ENCODE measurements around the gene PATL1.
A peak's percentile ranks its signal among the peaks of the same experiment; 100 is the strongest.

PATL1 gene

DNA sequence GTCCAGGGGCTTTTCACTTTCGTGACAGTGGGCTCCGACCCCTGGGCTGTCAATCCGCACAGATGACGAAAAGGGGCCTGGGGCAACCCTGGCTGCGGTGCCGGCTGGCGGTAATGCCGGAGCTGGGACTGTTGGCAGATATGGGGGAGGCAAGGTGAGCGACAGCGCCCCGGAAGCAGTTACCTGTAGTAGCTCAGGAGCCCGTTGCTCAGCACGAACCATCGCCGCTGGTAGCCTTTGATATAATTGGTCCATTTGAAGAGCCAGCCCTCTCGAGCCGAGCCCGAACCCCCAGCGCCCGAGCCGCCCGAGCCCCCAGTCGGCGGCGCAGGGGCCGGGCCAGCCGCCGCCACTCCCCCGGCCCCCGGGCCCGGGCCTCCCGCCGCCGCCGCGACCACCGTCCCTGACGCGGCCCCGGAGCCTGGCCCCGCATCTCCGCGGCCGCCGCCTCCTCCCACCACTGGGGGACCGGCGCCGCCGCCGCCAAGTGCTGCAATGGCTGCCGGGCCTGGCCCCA, 53.7 kb downstream of the PATL1 start:
- peak; percentile 70 for DNase-seq (ENCODE audit: low spot score)

- DNase-seq (ENCODE audit: low spot score), result no peak
Observed at GRCh38 chr11:59614277-59615119, 54.3 kb downstream of the PATL1 start.

- DNase-seq (ENCODE audit: low spot score), result peak; percentile 82
Observed at GRCh38 chr11:59611570-59612565, 57.0 kb downstream of the PATL1 start.

- DNase-seq (ENCODE audit: low spot score), result no peak
Observed at GRCh38 chr11:59610289-59610688, 58.5 kb downstream of the PATL1 start.

DNA sequence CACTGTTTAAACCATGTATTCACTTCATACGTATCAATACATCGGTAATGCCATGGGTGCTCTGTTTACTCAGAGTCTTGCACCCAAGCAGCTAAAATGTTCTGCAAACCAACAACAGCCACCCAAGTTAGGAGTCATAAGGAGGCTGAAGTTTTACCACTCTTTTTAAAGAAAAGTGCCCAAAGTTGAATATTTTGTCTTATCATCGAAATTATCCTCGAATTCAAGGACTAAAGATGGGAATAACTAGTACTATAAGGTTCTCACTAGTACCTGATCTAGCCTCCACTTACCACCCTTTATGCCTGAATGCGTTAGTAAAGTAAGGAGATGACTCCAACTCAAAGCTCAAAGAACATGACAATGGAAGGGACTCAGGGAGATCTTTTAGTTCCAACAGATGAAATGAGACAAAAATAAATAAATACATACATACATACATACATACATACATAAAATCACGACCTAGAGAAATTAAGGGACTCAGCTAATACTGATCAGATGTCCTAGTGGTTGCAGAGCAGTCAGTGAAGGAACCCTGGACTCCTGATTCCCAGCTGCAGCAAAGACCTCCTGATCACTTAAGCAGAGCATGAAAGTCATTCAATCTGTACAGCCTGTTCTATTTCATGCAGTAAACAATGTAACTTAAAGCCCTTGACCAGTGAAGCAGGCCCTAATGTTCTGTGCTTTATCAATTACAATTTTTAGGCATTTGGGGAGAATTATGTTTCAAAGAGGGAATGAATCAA, 61.0 kb downstream of the PATL1 start:
- DNase-seq (ENCODE audit: low spot score), result no peak

- no peak for DNase-seq (ENCODE audit: low spot score)
Observed at GRCh38 chr11:59602432-59602831, 66.4 kb downstream of the PATL1 start.

DNA sequence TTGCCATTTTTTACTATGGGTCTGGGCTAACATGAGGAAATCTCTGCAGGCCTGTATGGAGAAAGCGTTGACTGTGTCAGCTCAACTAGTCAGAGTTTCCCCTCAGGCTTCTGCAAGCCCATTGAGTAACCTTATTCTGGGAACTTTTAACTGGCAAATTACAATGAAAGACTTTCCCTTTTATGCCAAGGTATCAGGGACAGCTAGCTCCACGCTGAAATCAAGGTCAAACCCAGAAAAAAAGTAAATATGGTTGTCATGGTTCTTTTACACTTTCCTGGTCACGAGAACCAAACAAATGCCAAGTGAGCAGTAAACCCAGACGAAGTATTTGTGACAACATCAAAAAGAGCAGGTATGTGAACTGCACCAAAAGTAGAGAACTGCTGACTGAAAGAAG, 67.0 kb downstream of the PATL1 start:
- DNase-seq (ENCODE audit: low spot score), result no peak

DNA sequence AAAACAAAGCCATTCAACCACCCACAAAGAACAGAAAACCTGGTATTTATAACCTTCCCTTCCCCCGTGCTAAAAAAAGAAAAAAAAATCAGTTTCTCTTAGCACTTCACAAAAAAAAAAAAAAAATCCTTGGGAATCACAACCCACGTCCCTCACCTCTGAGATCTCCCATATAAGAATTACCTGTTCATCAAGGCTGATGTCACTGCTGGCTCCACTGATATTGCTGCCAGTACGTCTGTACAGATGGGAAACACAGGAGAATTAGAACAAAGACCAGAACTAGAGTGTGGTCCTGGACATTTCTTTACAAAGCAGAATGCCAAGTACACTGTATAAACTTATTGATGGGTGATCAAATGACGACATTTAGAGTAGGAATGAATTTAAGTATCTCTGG, 68.2 kb downstream of the PATL1 start:
- DNase-seq (ENCODE audit: low spot score), result no peak

- DNase-seq (ENCODE audit: low spot score), result no peak
Observed at GRCh38 chr11:59600234-59600633, 68.6 kb downstream of the PATL1 start.

DNA sequence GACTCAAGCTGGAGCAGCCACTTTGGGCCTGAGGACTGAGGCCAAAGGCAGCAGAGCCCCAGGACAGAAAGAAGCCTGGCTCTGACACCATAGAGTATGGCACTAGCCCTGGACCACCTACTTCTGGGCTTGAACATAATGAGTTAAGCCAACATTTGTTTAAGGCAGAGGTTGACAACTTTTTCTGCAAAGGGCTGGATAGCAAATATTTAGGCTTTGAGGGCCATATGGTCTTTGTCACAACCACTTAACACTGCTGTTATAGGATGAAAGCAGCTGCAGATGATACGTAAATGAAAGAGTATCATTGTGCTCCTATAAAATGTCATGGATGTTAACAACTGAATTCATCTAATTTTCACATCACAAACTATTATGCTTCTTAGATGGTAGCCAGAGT, 69.9 kb downstream of the PATL1 start:
- DNase-seq (ENCODE audit: low spot score), result no peak

Measured in HuH-7.5 (cell line).